Coronary artery (tissue), 2 donors: ENCODE measurements around the gene HNRNPA3.

ENCODE experiments used
- DNase-seq: peaks from one replicate; pipeline ENCODE4 v3.0.0-alpha.2; 2017; ENCODE audit warnings: low spot score
- H3K27ac ChIP-seq, 2 donors: fragments of 200-600 bp; sonication (generic); one replicate each; pipeline ENCODE4 v1.5.1; 2016 to 2019
- H3K4me3 ChIP-seq: fragments of 200-600 bp; sonication (generic); 2 replicates; pipeline ENCODE4 v1.5.1; 2016; ENCODE audit warnings: mild to moderate bottlenecking, moderate library complexity
- TF ChIP-seq, protein P1 (sequence below): fragments of 200-600 bp; sonication (generic); IDR thresholded peaks from one replicate; pipeline ENCODE4 v1.5.1; 2019; ENCODE audit warnings: antibody characterized with exemption

Gene HNRNPA3

DNA sequence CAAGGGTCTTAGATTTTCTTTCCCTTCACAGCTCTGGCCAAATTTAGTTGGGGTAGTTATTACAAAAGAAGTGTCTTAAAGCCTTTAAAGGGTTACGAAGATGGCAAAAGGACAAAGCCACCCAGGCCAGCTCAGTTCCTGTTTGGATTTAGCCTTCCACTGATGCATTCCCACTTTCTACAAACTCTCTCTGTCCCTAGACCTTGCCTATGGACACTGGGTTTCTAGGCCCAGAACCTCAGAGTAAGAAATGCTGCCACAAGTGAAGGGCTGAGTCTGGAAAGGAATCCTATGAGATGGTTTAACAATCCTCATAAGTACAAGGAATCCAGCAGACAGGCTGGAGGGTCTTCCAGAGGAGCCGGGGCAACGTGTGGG lies 38.6 kb downstream of the HNRNPA3 start:
- peak overlapping the region; percentile 50 to 65 for H3K27ac ChIP-seq
- DNase-seq, result no peak
- TF ChIP-seq, protein P1, sequence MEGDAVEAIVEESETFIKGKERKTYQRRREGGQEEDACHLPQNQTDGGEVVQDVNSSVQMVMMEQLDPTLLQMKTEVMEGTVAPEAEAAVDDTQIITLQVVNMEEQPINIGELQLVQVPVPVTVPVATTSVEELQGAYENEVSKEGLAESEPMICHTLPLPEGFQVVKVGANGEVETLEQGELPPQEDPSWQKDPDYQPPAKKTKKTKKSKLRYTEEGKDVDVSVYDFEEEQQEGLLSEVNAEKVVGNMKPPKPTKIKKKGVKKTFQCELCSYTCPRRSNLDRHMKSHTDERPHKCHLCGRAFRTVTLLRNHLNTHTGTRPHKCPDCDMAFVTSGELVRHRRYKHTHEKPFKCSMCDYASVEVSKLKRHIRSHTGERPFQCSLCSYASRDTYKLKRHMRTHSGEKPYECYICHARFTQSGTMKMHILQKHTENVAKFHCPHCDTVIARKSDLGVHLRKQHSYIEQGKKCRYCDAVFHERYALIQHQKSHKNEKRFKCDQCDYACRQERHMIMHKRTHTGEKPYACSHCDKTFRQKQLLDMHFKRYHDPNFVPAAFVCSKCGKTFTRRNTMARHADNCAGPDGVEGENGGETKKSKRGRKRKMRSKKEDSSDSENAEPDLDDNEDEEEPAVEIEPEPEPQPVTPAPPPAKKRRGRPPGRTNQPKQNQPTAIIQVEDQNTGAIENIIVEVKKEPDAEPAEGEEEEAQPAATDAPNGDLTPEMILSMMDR, result no peak
- H3K4me3 ChIP-seq, result peak overlapping the region; percentile 19

DNA sequence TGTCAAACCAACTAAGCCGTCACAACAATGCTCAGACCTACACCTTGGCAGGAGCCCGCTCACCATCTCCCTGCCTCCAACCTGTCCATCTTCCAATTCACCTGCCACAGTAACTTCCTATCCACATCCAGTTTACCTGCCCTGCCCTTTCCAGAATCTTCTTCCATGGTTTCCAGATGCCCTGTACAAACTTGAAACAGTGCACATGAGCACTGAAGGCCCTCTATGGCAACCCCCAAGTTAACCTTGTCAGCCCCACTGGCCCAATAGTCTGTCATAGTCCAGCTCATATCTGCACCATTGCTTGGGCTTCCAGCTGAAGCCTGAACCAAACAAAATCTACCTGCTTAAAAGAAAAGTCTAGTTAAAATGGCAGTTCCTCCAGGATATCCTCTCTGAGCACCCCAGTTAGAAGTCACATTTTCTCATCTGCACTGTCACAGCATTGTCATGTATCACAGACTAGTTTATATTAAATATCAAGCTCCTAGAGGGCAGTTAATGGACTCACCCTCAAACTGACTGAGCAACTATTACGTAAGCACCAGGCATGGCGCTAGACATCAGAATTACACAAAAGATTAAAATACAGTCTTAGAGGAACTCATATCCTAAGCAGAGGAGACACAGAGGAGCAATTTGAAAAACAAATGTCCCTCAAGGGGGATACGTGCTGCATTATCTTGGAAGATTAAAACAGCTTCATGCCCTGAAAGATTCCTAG lies 40.4 kb downstream of the HNRNPA3 start:
- Histone ChIP-seq H3K27ac (peak overlapping the region; percentile 32 to 50), H3K4me3 (peak overlapping the region; percentile 50)
- no peak for DNase-seq
- TF ChIP-seq, protein P1, result no peak

DNA sequence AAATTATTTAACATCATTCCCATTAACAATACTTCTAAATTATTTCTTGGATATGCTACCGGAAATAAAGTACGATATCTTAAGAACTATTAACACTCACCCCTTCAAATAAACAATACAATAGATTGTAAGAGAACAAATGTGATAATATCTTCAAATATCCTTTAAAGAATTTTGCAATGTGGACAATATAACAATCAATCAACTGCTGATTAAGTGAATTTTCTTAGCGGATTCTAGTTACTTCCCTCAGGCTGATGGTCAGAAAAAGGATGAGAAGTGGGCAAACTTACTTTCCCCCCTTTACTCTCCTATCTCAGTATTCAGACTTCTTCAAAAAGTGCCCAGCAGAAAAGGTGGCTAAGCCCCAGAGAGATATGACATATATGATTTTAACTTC lies 41.1 kb downstream of the HNRNPA3 start:
- Histone ChIP-seq H3K4me3 (peak overlapping the region; percentile 50), H3K27ac (peak overlapping the region in 1 of 2 donors; percentile 14)
- no peak for DNase-seq
- TF ChIP-seq, protein P1, result no peak

DNA sequence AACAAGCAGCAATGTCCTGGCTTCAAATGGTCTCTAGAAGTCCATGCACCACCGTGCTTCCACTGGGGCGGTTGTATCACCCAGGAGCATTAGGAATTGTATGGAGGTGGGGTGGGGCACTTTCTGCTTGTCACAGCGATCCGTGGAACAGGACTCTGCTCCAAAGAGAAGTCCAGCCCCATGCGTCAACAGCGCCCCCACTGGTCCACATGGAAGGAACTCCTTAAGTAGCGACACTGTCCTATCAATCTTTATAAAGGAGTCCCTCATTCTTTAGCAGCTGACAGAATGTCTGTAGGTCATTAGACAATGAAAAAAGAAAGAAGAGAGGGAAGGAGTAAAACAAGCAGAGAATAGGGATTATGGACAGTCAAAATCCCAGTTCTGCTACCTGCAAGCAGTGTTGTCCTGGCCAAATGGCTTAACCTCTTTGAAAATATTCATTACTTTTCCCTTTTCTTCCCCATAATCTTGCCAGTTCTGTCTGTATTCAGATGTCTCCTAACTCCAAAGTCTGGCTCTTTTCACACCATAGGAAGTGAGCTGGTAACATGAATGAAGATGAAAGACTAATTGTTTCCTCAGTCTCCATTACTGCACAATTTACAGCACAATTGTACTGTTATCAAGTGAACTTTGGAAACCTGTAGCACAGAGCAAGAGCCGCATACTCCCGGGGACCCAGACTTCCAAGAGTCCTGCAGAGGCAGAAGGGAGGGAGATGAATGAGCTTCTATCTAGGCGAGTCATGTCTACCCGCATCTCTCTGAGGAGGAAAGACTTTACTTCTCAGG lies 42.0 kb downstream of the HNRNPA3 start:
- Histone ChIP-seq H3K4me3 (peak overlapping the region; percentile 43), H3K27ac (peak overlapping the region; percentile 12 to 14)
- TF ChIP-seq, protein P1, result no peak
- no peak for DNase-seq

DNA sequence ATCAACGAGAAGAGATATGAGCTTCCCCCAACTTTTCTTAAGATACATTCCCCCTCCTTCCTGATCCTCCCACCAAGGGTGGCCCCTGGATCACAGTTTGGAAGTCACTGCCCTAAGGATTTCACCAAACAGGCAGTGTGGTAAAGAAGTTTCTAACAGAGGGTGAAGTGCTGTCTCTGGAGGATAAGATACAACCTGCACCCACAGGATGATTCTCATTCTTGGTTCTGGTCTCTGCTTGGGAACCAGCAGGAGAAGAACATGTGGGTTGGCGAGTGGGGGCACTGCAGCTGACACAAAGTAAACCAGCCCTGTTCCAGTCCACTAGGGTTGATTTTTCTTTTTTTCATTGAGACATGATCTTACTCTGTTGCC lies 42.6 kb downstream of the HNRNPA3 start:
- TF ChIP-seq, protein P1, result no peak
- DNase-seq, result no peak
- H3K27ac ChIP-seq, result peak overlapping the region; percentile 12
- H3K4me3 ChIP-seq, result peak overlapping the region; percentile 43

DNA sequence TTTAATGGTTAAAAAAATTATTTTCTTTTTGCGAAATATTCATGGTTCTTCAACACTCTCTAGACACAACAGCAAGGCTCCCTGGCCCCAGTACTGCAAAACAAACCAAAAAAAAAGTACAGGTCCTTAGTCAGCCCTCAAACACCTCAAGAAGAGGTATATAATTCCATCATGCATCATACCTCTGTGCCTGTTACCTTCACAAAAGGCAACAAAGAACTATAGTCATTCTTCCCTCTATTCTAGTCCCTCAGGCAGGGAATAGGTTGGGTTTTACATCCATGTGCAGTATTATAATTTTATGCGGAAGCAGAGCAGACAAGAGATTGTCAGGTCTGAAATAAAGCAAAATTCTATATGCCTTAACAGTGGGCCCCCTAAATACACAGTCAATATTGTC lies 43.4 kb downstream of the HNRNPA3 start:
- TF ChIP-seq, protein P1, result no peak
- Histone ChIP-seq H3K4me3 (peak overlapping the region; percentile 33), H3K27ac (no peak overlapping the region)
- no peak for DNase-seq

DNA sequence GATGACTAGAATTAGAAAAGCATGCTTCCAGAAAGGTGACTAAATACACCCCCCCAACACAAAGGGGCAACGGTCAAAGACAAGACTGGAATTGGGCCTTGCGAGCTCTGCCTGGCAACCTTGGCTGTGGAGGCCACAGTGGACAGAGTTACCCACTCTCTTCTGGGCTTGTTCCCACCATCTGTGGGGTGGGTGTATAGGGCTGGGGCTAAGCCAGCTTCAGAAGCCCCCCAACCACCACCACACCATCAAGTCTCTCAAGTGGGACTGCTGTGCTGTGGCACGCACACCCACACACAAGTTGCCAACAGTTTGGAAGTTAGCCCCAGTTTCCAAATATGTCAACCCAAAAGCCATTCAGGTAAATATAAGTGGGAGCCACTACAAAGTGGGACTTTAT lies 44.1 kb downstream of the HNRNPA3 start:
- H3K27ac ChIP-seq, result peak overlapping the region; percentile 15 to 19
- TF ChIP-seq, protein P1, result no peak
- no peak for DNase-seq
- peak overlapping the region; percentile 53 for H3K4me3 ChIP-seq
